Measurements from ENCODE around the gene NOXO1.

Gene NOXO1

DNA sequence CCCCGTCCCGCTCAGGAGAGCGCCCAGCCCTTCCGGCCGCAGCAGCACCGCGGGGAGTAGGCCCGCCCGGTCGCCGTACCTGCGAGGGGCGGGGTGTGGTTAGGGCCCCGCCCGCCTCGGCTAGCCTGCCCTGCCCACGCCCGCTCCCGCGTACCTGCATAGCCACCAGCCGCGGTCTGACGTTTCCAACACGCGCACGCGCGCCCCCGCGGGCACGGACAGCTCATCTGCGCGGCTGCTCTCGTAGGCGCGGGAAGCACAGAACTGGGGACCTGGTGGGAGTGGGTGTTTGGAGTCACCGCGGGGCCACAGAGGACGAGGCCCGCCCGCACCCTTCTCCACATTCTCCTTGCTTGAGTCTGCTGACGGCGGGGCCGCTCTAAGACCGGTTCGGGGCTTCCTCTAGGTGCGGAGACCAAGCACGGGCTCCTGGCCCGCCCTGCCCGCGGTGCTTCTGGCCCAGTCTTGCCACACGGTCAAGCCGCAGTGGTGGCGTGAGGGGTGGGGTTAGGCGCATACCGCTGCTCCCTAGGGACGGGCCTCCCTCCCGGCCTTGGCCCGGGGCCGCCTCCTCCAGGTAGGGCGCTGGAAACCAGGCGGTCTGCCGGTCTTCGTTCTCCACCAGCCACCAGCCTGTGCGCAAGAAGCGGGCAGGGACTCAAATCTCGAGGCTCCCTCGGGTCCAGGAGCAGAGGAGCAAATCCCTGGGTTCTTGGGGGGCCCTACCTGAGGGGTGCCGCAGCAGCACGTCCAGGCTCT lies 1.8 kb downstream of the NOXO1 start:
- DNase-seq (ENCODE audit: low spot score) = peak; percentile 60

DNA sequence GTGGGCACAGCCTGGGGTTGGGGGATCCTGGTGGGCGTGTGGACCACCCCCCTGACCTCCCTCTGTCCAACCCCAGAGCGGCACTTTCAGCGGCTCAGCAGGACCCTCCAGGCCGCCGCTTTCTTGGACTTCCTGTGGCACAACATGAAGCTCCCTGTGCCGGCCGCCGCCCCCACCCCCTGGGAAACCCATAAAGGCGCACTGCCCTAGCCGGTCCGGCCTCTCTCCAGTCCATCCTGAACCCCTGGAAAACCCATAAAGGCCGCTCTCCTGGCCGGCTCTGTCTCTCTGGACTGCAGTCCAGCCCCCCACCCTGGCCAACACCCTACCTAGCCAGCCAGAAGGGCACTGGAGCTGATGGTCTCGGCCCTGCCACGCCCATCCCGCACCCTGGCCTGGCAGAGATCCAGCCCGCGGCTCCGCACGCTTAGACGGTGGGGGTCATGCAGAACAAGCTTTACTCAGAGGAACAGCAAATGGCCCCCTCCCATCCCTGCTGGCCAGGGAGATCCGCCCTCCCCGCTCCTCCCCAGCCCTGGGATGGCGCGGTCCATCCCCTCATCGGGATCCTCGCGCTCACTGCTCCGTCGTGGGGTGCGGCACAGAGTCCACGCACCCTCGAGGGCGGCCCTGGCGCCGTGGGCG lies 2.7 kb downstream of the NOXO1 start:
- DNase-seq (ENCODE audit: low spot score) = no peak

DNA sequence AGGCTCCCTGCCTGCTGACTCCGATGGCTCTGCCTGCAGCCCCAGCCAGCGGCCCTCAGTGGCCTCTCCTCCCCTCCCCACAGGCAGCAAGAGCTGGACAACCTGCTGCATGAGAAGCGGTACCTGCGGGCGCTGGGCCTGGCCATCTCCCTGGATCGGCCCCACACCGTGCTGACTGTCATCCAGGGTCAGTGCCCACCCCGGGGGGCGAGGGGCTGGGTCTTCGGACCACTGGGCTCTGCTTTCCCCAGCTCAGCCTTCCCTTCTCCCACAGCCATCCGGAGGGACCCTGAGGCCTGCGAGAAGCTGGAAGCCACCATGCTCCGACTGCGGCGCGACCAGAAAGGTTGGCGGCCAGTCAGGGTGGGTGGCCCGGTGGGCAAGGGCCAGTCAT lies 3.4 kb downstream of the NOXO1 start:
- no peak for DNase-seq (ENCODE audit: low spot score)

DNA sequence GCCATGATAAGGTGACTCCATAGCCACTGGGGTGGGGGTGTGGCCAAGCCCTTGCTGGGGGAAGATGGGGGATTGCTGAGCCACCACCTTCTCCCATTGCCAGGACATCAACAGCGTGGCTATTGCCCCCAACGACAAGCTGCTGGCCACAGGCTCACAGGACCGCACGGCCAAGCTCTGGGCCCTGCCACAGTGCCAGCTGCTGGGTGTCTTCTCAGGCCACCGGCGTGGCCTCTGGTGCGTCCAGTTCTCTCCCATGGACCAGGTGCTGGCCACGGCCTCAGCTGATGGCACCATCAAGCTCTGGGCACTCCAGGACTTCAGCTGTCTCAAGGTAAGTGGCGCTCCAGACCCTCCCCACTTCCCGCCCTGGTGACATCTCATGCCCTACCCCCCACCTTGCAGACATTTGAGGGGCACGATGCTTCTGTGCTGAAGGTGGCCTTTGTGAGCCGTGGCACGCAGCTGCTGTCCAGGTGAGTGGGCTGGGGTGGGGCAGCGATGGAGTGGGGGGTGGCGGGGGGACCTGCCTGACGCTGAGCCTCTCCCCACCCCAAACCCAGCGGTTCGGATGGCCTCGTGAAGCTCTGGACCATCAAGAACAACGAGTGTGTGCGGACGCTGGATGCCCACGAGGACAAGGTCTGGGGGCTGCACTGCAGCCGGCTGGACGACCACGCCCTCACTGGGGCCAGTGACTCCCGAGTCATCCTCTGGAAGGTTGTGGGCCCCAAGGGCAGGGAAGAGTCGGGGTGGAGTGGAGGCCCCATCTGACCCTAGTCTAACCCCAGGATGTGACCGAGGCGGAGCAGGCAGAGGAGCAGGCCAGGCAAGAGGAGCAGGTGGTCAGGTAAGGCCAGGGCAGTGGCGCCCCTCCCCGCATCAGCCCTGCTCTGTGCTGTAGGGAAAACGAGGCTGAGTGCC lies 4.1 kb downstream of the NOXO1 start:
- DNase-seq (ENCODE audit: low spot score) = no peak

DNA sequence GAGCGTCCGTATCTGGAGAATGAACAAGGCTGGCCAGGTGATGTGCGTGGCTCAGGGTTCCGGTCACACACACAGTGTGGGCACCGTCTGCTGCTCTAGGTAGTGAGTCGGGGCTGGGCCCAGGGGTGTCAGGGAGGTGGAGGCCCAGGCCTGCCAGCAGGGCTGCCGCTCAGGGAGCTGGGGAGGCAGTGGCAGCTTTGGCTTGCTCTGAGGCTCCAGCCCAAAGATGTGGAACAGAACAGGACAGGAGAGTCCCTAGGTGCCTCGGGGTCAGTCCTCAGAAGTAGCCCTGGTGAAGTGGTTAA lies 5.1 kb downstream of the NOXO1 start:
- DNase-seq (ENCODE audit: low spot score) = no peak

DNA sequence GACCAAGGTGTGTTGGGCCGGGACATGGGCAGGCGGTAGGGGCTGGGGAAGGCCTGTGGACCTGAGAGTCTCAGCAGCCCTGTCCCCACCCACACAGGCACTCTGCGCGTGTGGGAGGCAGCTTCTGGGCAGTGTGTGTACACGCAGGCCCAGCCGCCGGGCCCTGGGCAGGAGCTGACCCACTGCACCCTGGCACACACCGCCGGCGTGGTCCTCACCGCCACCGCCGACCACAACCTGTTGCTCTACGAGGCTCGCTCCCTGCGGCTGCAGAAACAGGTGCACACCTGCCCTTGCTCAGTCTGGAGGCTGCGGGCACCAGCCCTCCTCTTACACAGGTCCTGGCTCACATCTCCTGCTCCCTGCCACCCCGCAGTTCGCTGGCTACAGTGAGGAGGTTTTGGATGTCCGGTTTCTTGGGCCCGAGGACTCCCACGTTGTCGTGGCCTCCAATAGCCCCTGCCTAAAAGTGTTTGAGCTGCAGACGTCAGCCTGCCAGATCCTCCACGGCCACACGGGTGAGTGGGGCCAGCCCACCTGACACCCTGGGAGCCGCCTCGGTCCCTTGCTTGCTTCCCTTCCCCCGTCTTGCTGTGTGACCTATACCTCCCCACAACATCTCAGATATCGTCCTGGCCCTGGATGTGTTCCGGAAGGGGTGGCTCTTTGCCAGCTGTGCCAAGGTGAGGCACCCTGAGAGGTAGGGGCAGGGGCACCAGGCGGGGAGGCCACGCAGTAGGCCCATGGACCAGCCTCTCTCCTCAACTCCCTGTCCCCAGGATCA lies 5.6 kb downstream of the NOXO1 start:
- no peak for DNase-seq (ENCODE audit: low spot score)

DNA sequence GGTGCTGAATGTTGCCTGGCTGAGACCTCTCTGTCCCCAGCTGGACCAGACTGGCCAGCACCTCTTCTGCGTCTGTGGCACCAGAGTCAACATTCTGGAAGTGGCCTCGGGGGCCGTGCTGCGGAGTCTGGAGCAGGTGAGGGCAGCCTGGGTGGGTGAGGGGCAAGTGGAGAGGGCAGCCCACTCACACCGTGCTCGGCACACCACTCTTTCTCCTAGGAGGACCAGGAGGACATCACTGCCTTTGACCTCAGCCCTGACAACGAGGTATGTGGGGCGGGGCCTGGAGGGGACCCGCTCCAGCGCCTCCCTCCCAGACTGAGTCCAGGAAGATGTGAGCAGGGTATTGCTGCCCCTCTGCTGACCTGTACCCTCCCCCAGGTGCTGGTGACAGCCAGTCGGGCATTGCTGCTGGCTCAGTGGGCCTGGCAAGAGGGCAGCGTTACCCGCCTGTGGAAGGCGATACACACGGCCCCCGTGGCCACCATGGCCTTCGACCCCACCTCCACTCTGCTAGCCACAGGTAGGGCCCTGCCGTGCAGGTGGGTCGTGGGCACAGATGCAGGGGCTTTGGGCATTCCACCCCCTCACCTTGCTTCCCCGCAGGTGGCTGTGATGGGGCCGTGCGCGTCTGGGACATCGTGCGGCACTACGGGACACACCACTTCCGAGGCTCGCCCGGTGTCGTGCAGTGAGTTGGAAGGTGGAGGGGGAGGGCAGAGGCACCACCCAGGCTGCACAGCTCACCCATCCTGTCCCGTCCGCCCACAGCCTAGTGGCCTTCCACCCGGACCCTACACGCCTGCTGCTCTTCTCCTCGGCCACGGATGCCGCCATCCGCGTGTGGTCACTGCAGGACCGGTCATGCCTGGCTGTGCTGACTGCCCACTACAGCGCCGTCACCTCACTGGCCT lies 6.9 kb downstream of the NOXO1 start:
- DNase-seq (ENCODE audit: low spot score) = no peak

DNA sequence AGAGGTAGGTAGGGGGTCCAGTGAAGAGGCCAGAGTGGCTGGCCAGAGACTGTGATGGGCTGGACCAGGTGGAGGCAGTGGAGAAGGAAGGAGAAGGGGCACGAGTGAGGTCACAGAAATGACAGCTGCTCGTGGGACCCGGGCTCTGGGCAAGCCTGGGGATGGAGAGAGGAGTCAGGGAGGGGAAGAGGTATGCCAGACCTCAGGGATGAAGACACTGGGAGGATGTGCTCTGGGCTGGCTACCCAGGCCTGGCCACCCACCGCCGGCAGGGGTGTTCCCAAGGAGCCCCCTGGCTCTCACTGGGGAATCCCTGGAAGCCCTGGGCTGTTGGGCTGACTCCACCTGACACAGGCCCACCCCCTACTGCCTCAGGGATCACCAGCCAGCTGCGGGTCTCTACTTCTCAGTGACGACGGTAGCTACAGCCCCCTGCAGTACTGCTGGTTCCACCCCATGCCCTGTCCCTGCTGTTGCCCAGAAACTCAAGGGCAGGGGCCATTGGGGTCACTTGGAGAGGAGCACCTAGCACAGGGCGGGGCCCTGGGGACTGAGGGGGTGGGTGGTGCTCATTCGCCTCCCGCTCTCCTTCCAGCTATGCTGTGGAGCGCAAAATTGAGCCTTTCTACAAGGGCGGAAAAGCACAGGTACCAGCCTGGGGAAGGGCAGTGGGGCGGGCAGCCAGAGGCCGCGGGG lies 7.7 kb downstream of the NOXO1 start:
- DNase-seq (ENCODE audit: low spot score) = no peak

DNA sequence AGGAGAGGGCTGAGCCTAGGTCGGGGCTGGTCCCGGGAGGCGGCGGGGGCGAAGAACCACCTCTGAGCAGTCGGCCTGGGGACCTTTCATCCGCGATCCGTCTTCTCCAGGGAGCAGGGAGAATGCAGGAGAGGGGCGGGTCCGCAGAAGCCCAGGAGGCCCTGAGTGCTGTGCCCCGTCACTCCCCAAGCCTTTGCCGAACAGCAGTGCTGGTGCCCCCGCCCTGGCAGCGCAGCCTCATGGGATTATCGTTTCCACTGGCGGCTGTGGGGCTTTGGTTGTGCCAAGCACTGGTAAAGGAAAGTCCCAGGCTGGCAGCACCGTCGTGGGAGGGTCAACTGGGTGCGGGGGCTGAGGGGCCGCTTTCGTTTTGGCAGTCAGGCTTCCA lies 8.8 kb downstream of the NOXO1 start:
- DNase-seq (ENCODE audit: low spot score) = no peak

DNA sequence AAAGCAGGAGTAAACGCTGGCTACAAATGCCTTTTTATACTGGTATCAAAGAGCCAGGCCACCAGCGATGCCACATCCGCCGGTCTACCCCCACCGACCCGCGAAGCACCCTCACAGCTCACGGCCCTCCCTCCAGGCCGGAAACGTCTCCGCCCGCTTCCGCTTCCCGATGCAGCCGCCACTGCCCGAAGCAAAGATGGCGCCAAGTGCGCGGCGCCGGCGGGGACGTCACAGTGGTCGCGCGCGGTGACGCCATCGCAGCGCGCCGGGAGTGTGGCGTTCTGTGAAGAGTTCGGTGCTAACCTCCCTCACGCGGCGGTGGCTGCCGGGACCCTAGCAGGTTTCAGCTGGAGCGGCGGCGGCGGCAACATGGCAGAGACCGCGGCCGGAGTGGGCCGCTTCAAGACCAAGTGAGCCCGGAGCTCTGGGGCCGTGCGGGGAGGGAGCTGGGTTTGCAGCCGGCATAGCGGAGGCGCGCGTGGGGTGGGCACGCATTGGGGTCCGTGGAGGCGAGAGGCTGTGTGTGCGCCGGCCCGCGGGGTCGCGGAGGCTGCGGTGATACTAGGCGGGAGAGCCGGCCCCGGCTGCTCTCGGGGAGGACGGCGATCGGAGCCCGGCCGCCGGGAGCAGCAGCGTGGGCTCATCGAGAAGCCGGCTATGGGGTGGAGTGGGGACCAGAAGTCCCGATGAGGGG lies 9.3 kb downstream of the NOXO1 start, which contains the start of gene TBL3:
TSS of gene TBL3 (plus strand) at position 258 of the 694 bp plus-strand sequence. CDS start at position 370, 112 bp downstream.
- DNase-seq (ENCODE audit: low spot score) = peak; percentile 89

DNA sequence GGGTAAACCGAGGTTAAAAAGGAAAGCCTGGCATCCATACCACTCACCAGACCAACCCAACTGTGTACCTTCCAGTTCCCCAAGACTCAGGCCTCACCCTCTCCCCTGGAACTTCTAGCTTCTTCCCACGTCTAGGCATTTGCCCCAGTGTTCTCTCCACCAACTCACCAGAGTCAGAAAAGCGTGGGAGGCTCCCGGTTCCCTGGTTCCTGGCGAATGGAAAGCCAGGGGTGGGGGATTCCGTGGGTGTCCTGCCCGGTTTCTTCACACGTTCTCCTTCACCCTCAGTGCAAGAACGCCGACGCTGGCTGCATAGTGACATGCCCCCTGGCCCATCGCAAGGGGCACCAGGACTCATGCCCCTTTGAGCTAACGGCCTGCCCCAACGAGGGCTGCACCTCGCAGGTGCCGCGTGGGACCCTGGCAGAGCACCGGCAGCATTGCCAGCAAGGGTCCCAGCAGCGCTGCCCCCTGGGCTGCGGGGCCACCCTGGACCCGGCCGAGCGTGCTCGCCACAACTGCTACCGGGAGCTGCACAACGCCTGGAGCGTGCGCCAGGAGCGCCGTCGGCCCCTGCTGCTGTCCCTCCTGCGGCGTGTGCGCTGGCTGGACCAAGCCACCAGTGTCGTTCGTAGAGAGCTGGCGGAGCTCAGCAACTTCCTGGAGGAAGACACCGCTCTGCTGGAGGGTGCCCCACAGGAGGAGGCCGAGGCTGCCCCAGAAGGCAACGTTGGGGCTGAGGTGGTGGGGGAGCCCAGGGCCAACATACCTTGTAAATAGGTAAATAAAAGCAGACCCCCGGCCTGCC lies 12.9 kb downstream of the NOXO1 start:
- no peak for DNase-seq (ENCODE audit: low spot score)

DNA sequence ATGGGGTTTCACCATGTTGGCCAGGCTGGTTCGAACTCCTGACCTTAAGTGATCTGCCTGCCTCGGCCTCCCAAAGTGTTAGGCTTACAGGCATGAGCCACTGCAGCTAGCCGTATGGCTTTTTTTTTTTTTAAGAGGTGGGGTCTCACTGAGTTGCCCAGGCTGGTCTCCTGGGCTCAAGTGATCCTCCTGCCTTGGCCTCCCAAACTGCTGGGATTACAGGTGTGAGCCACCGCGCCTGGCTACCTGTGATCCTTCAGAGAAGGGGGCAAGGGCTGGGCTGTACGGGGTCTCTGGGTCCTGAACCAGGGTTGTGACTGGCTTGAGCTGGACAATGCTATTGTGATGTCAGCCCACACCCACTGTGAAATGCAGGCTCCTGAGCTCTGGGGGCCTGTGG lies 14.8 kb downstream of the NOXO1 start, which contains the start of gene RNF151:
TSS of gene RNF151 (plus strand) at position 397 of the 400 bp plus-strand sequence. CDS start 26 bp downstream, outside the sequence.
- no peak for DNase-seq (ENCODE audit: low spot score)

DNA sequence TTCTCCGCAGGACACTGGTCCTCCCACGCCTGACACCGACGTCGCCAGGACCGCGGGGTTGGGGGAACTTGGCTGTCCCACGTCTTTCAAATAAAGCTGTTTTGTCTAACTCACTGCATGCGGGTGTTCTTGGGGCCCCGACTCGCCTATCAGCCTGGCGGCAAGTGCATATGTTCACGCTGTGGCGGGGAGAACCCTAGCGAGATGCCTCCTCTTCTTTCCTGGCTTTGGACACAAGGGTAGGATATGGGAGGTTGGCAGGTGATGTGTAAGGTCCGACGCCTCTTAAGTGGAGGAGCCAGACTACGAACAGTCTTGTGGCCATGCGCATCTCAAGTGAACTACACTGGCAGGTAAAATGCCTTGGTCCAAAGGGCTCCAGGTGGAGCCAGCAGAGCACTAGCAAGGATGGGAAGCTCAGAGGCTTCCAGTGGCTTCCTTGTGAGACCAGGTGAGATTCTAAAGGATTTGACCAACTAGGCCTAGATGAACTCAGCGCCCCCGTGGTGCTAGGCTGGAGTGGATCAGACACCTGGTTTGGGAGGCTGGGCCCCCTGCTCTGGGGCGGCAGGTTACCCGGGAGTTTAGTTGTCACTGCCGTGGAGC lies 15.8 kb downstream of the NOXO1 start:
- no peak for DNase-seq (ENCODE audit: low spot score)

DNA sequence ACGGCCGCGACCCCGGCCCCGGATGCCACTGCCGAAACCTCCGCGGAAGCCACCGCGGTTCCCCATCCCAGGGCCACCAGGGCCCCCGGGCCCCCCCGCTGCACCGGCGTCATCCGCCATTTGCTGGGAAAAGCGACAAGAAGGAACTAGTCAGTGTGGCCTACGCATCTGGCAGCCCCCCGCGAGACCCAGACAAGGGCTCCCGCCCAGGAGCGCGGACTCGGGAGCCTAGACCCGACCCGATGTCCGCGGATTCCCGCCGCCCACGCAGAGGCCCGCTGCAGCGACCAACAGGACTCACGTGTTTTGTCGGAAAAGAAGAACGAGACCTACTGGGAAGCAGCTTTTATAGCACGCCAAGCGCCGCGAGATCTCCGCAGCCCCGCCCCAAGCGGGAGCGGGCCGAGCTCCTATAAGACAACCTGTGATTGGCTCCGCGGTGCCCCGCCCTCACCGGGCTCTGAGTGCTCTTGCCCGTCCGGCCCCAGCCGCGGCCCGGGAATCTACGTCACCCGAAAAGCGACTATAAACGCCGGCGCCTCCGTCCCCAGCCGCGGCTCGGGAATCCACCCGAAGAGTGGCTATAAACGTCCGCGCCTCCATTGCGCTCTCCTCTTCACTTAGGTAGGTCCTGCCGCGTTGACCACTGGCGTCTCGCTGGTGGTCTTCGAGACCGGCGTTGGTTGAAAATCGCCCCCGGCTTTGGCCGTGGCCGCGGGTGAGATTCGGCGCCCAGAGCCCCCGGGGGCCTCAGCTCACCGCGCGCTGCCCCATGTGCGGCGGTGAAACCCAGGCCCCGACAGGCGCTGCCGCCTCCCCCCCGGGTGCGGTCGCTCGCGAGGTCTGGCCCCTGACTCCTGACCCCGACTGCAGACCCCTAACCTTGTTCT lies 16.5 kb downstream of the NOXO1 start, which contains the start of gene RPS2:
TSS of gene RPS2 (minus strand) at position 321 of the 890 bp plus-strand sequence. CDS start at position 120, 201 bp downstream.
- DNase-seq (ENCODE audit: low spot score) = peak; percentile 99

DNA sequence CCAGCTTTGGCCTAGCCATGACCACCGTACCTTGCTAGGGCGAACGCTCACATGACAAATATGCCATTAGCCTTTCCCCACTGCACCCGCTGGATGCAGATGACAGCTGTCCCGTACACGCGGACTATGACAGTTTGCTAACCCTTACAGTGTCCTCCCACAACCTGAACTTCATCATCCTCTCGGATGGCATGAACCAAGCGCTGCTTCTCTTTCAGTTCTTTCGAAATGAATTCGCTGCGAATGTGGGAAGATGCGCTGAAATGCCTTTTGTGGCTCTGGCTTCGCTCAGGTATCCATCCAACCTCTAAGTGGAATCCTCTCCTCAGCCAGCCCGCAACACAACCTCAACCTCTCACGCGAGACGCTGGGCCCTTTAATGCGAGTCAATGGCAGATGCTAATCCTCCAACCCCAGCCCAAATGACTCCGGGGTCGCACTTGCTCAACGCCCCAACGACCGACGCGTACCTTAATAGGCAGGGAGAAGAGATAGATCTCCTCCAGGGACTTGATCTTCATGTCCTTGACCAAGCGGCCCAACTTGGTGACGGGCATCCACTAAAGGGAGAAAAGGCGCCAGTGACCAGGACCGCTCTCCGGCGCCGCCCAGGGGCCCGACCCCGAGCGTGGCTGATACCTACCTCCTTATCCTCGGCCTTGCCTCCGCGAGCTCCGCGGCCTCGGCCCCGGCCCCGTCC lies 17.3 kb downstream of the NOXO1 start:
- DNase-seq (ENCODE audit: low spot score) = peak; percentile 52

All from cerebellar cortex (tissue), 1 donor.